ENCODE data around the gene MORN1. TPM values are rescaled to one million over a fixed set of nuclear protein-coding genes. Genes with fewer than 3 reads are reported as not detected.

MORN1 gene
- total and polyA plus RNA-seq, 10 of the 15 experiments (the other 5 are each of a cell fraction or from before 2014, with no cell fraction given), result 0.76 to 7.9 (median 5.5) TPM

DNA sequence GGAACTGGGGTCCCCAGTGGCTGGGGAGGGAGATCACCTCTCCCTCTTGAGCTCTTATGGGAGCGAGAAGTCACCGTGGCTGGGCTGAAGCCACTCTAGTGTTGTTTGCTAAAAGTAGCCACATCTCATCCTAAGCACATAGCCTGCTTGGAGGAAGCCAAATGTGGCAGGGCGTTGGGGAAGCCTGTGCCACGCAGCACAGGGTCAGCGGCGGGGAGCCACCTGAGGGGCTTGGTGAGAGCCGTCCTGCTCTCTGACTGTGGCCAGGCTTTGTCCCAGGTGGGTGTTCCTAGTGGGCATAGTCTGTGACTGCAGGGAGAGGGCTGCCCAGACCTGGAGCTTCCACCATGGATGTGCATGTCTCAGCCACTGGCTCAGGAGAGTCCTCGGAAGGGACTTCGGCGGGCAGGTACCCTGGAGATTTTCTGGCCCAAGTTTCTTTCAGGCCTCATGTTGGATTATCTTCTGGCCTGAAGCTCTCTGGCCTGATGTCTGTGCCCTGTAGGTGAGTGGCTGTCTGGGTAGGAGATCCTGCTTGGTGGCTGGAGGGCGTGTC is 38.9 kb downstream of the MORN1 start:
- intact Hi-C loops (cut with micrococcal nuclease; ENCODE audit: unreplicated experiment) (no loop called here), in situ Hi-C loops (cut with MboI) (no loop called here)
- CTCF ChIA-PET, result no interaction called here
- no peaks in the 10 kb centered on the region for H4K20me1 ChIP-seq (ENCODE audit: control insufficient read depth, insufficient read depth)
- BruUV-seq (replicated peaks), result no TSS peak
- H3K4me1 ChIP-seq (ENCODE audit: control insufficient read depth, insufficient read depth, low read length), result no peaks in the 10 kb centered on the region
- H3K27me3 ChIP-seq (replicated peaks in 1 of 2; ENCODE audit: control insufficient read depth in 2 of 2, insufficient read depth in 2 of 2, low read length in 1 of 2), result no peaks in the 10 kb centered on the region
- no peak overlapping the region for H3K4me2 ChIP-seq (ENCODE audit: control insufficient read depth, insufficient read depth)
- no peak overlapping the region for H3K4me3 ChIP-seq
- ATAC-seq (no peak), DNase-seq (ENCODE audit: low read depth, low spot score) (no peak), FAIRE-seq (no peak)
- POLR2A ChIA-PET, result no interaction called here
- H3K9me3 ChIP-seq (replicated peaks; ENCODE audit: control insufficient read depth, insufficient read depth, low read length), result no peaks in the 10 kb centered on the region
- SMC1A ChIA-PET (ENCODE audit: uncharacterized antibody, unreplicated experiment), result no interaction called here
- H3K79me2 ChIP-seq (ENCODE audit: control insufficient read depth, insufficient read depth, low read length), result no peaks in the 10 kb centered on the region
- H3K36me3 ChIP-seq (ENCODE audit: control insufficient read depth in 2 of 2, insufficient read depth in 2 of 2, low read length in 1 of 2), result no peaks in the 10 kb centered on the region
- H3K9ac ChIP-seq (ENCODE audit: control insufficient read depth, insufficient read depth, low read length), result no peak overlapping the region
- RAD21 ChIA-PET (ENCODE audit: unreplicated experiment), result no interaction called here
- H3K27ac ChIP-seq (ENCODE audit: control insufficient read depth, insufficient read depth), result no peak overlapping the region
- TF ChIP-seq SUPT20H (IDR thresholded peaks at IDR 0.05; ENCODE audit: borderline replicate concordance, control insufficient read depth, low read depth, low read length), result no peak
- TF ChIP-seq, protein P1, sequence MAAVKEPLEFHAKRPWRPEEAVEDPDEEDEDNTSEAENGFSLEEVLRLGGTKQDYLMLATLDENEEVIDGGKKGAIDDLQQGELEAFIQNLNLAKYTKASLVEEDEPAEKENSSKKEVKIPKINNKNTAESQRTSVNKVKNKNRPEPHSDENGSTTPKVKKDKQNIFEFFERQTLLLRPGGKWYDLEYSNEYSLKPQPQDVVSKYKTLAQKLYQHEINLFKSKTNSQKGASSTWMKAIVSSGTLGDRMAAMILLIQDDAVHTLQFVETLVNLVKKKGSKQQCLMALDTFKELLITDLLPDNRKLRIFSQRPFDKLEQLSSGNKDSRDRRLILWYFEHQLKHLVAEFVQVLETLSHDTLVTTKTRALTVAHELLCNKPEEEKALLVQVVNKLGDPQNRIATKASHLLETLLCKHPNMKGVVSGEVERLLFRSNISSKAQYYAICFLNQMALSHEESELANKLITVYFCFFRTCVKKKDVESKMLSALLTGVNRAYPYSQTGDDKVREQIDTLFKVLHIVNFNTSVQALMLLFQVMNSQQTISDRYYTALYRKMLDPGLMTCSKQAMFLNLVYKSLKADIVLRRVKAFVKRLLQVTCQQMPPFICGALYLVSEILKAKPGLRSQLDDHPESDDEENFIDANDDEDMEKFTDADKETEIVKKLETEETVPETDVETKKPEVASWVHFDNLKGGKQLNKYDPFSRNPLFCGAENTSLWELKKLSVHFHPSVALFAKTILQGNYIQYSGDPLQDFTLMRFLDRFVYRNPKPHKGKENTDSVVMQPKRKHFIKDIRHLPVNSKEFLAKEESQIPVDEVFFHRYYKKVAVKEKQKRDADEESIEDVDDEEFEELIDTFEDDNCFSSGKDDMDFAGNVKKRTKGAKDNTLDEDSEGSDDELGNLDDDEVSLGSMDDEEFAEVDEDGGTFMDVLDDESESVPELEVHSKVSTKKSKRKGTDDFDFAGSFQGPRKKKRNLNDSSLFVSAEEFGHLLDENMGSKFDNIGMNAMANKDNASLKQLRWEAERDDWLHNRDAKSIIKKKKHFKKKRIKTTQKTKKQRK (IDR thresholded peaks at IDR 0.05; ENCODE audit: low read depth, low read length), result no peak
- TF ChIP-seq SIN3A (IDR thresholded peaks at IDR 0.05; ENCODE audit: low read depth, low read length), result no peak
- no peak for TF ChIP-seq ZSCAN29 (IDR thresholded peaks at IDR 0.05)
- TF ChIP-seq STAT3 (IDR thresholded peaks at IDR 0.05; ENCODE audit: low read depth, low read length), result no peak
- TF ChIP-seq ZNF384 (IDR thresholded peaks at IDR 0.05; ENCODE audit: borderline replicate concordance, low read depth, low read length), result no peak
- no peak overlapping the region for H2AFZ ChIP-seq (ENCODE audit: control insufficient read depth, low read depth, low read length)
- 49% methylated on average over 11 of the region's 11 CpGs for WGBS (ENCODE audit: insufficient coverage, insufficient replicate concordance, low lambda C conversion rate, missing lambda C conversion rate)

All from GM12878 (cell line).